Astrocyte of the cerebellum (primary cell): Measurements from ENCODE around the gene BIRC7.

Experiments used
- DNase-seq: peaks from one replicate; pipeline ENCODE4 v3.0.0-alpha.2; 2011; ENCODE audit warnings: low read depth
- H3K4me3 ChIP-seq: 2 replicates; pipeline ENCODE4 v1.5.1; 2011; ENCODE audit warnings: mild to moderate bottlenecking, low read depth, low read length, moderate library complexity
- in situ Hi-C: cut with HindIII; loops from 2 replicates; pipeline ENCODE4 v1.10.0; 2017; ENCODE audit warnings: low sequenced_read_pairs
- TF ChIP-seq, protein P1 (sequence below): IDR thresholded peaks from 2 replicates; pipeline ENCODE4 v1.5.1; 2012; ENCODE audit warnings: low read length, low read depth, moderate library complexity, mild to moderate bottlenecking; ENCODE audit errors: missing control alignments

BIRC7 gene

DNA sequence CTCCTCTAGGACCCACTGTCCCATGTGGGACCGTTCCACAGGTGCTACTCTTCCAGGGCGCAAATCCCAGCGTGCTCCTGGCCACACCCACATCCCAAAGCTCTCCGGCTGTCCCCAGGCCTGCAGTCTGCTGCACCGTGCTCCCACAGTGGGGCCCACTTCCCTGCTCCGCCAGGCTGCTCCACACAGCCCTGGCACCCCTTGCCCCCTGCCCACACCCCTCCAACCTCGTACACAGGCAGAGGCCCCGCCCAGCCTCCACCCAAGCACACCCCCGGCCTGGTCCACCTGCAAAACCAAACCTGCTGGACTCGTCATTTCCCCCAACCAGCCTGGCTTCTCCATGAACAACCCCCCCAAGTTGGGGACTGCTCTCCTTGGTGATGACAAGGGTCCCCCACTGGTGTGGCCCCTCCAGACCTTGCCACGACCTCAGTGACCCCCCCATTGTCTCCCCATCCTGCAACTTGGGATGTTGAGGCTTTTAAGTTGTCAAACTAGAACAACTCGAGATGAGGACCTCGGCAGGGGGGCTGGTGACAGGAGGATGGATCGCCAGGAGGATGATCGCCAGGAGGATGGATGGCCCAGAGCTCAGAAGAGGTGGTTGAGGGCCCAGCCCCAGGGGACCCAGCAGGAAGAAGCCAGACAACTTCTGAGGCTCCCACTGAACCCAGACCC is 46.9 kb upstream of the BIRC7 start:
- in situ Hi-C loops: no loop called here
- TF ChIP-seq, protein P1, sequence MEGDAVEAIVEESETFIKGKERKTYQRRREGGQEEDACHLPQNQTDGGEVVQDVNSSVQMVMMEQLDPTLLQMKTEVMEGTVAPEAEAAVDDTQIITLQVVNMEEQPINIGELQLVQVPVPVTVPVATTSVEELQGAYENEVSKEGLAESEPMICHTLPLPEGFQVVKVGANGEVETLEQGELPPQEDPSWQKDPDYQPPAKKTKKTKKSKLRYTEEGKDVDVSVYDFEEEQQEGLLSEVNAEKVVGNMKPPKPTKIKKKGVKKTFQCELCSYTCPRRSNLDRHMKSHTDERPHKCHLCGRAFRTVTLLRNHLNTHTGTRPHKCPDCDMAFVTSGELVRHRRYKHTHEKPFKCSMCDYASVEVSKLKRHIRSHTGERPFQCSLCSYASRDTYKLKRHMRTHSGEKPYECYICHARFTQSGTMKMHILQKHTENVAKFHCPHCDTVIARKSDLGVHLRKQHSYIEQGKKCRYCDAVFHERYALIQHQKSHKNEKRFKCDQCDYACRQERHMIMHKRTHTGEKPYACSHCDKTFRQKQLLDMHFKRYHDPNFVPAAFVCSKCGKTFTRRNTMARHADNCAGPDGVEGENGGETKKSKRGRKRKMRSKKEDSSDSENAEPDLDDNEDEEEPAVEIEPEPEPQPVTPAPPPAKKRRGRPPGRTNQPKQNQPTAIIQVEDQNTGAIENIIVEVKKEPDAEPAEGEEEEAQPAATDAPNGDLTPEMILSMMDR: no peak
- no peak for DNase-seq
- no peak overlapping the region for H3K4me3 ChIP-seq

DNA sequence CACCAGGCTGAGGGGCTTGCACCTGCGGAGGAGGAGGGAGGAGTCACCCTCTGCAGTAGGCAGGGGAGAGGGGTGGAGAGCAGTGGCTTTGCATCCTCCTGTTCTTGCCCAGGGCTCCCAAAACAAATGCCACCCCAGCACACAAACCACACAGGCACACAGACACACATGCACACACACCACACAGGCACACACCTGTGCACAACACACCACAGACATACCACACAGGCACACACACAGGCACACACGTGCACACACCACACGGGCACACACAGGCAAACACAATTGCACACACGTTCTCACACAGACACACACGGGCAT is 46.4 kb upstream of the BIRC7 start:
- TF ChIP-seq, protein P1: no peak
- in situ Hi-C loops: no loop called here
- DNase-seq: no peak
- H3K4me3 ChIP-seq: no peak overlapping the region

DNA sequence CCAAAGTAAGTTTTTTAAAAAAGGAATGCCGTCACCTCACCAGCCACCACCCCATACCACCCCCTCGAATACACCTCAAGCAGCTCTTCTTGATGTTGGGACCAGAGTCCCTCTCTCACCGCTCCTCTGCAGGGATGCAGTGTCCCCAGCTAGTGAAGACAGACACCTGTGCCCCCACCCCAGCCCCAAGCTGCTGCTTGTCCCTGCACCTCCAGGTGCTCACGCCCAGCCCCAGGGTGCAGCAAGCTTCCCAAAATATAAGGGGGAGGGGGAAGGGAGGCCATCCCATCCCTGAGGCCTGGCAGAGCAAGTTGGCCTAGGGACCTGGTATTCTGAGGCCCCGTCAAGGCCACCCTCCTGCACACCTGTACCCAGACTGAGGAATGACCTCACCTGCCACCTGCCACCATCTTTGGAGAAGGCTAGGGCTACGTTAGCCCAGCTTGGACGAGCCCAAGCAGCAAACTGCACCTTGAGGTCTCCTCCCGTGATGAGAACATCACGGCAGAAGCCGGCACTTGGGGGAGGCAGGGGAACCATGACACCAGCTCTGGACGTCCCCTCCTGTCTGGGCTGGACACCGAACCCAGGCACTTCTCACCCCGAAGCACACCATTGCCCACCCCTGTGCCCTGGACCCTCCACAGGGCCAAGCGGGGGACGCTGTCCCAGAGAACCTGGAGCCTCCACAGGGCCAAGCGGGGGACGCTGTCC is 45.7 kb upstream of the BIRC7 start:
- in situ Hi-C loops: no loop called here
- TF ChIP-seq, protein P1: no peak

DNA sequence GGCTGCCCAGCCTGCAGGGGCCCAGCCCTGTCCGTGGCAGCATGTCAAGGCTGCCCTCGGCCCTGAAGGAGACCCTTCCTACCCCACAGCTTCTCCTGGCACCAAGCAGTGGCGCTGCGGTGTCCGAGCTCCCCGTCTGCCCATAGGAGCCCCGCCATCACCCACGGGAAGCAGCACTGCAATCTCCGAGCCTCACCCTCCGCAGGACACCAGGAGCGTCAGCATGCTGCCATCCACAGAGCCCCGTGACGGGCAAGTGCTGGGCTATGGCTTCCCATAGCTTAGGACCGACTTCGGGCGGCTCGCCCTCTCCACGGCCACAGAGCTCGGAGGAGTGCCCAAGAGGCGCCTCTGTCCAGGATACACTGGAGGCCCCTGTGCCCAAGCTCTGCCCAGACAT is 44.9 kb upstream of the BIRC7 start:
- TF ChIP-seq, protein P1: no peak
- in situ Hi-C loops: no loop called here
- no peak for DNase-seq
- H3K4me3 ChIP-seq: no peak overlapping the region

More for the DNA sequence above, 45.7 kb upstream of the BIRC7 start:
- no peak for DNase-seq
- no peak overlapping the region for H3K4me3 ChIP-seq

DNA sequence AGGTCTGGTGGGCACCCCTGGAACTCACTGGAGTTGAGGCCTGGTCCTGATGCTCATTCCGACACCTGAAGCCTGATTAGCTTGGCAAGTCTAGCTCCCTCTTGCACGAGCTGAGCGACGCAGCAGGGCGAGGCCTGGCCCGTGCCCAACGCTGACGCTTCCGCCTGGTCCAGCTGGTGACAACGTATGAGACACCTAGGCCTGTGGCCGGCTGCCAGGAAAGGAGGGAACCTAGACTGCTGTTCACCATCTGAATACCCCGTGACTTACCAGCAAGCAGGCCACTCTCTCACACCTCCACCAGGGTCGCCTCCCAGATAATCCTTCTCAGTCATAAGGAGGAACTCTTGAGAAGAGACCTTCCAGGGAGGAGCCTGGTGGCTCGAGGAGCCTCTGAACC is 44.3 kb upstream of the BIRC7 start:
- in situ Hi-C loops: no loop called here
- DNase-seq: no peak

DNA sequence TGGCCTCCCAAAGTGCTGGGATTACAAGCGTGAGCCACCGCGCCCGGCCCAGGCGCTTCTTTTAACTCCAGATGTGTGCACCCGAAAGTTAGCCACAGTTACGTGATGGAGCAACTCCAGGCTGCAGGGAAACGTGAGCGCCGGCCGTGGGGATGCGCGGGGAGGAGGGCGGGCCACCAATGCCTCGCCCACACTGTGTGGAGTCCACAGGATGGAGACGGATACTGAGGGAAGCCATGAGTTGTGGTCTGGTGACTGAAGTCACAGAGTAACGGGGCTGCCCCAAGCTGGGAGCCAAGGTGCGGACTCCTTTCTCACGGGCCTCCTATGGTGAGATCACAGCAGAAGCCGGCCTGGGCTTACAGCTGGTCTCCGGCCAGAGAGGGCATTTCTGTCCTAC is 43.0 kb upstream of the BIRC7 start:
- no peak for DNase-seq
- TF ChIP-seq, protein P1: no peak
- in situ Hi-C loops: no loop called here
- no peak overlapping the region for H3K4me3 ChIP-seq

More for the DNA sequence above, 44.3 kb upstream of the BIRC7 start:
- H3K4me3 ChIP-seq: no peak overlapping the region
- TF ChIP-seq, protein P1: no peak
